Kidney (tissue), 14 donors: ENCODE data around the gene SLC41A3. TPM values are rescaled to one million over a fixed set of nuclear protein-coding genes. Genes with fewer than 3 reads are reported as not detected.

Experiments
- DNase-seq, 5 donors: peaks; one replicate each; pipeline ENCODE4 v3.0.0-alpha.2; 2013 to 2020
- FAIRE-seq: peaks from 2 replicates; lab custom pipeline; 2012; peaks lifted over from hg19 to GRCh38; lab: Jason Lieb, UNC
- H3K27ac ChIP-seq, 2 donors: one replicate each; pipeline ENCODE4 v1.7.0; 2013; ENCODE audit warnings: low read depth in 2 of 2, low read length in 2 of 2, inconsistent platforms in 1 of 2
- H3K27me3 ChIP-seq: one replicate; pipeline ENCODE4 v1.7.1; 2013; ENCODE audit warnings: low read length, inconsistent platforms; ENCODE audit not compliant: control insufficient read depth, insufficient read depth
- H3K36me3 ChIP-seq, 3 donors: one replicate each; pipeline versions ENCODE4 v1.7.0 to v1.7.1; 2013; ENCODE audit warnings: low read length in 3 of 3, control low read depth in 1 of 3, inconsistent platforms in 1 of 3; ENCODE audit not compliant: insufficient read depth in 3 of 3, control insufficient read depth in 2 of 3
- H3K4me1 ChIP-seq, 3 donors: one replicate each; pipeline versions ENCODE4 v1.7.0 to v1.7.1; 2013; ENCODE audit warnings: low read length in 3 of 3, inconsistent platforms in 1 of 3, low read depth in 1 of 3; ENCODE audit not compliant: control insufficient read depth in 2 of 3, insufficient read depth in 2 of 3
- H3K4me3 ChIP-seq, 3 donors: one replicate each; pipeline versions ENCODE4 v1.7.0 to v1.8.1; 2013; ENCODE audit warnings: low read length in 3 of 3, control low read depth in 1 of 3, inconsistent platforms in 1 of 3
- H3K9ac ChIP-seq, 3 donors: one replicate each; pipeline versions ENCODE4 v1.7.0 to v1.7.1; 2013; ENCODE audit warnings: low read length in 3 of 3, control low read depth in 1 of 3, inconsistent platforms in 1 of 3
- H3K9me3 ChIP-seq, 3 donors: one replicate each; pipeline versions ENCODE4 v1.7.0 to v1.7.1; 2013; ENCODE audit warnings: low read length in 3 of 3, control low read depth in 1 of 3, inconsistent platforms in 1 of 3; ENCODE audit not compliant: control insufficient read depth in 2 of 3, insufficient read depth in 1 of 3
- CTCF ChIP-seq: IDR thresholded peaks from 3 replicates; pipeline ENCODE4 v1.5.1; 2012; ENCODE audit warnings: mild to moderate bottlenecking, moderate library complexity, borderline replicate concordance; ENCODE audit not compliant: insufficient read depth; ENCODE audit errors: extremely low read depth
- intact Hi-C: fragments of 100-400 bp; cut with DNase I; formaldehyde crosslinking; loops from one replicate; pipeline ENCODE4 v1.11.1; 2022
- polyA plus RNA-seq: library from polyadenylated mRNA; stranded (reverse); fragments of 350-450 nt; fragmentation: Illumina TruSeq; extraction: RNeasy Lipid Tissue Mini Kit (QIAGEN cat#74804); gene quantifications from one replicate; pipeline ENCODE4 v1.2.3, GENCODE V29; 2014; ENCODE audit warnings: low read depth, low replicate concordance; ENCODE audit not compliant: insufficient read depth
- total RNA-seq: library from RNA; stranded (reverse); fragmentation: NEBNext Ultra II Directional; extraction: Animal tissue kit (Norgen Biotek cat#: 25700); gene quantifications from one replicate; pipeline ENCODE4 v1.2.1, GENCODE V29; 2021
- donor health status: control.
- donor health status: control.
- donor health status: control.
- donor health status: control.
- donor health status: control.
- donor health status: DM: yes; HTN: yes; CAD: no.
- donor health status: Normal renal cell carcinoma (clear cell type).

SLC41A3 gene
- total and polyA plus RNA-seq, 2 donors from 2014 or later = 31.6 to 74.3 TPM

GRCh38 chr3:126118591-126118990, 34.7 kb upstream of the SLC41A3 start:
- DNase-seq = no peak
- no peak for FAIRE-seq
- H3K9me3 ChIP-seq = no peaks in the 10 kb centered on the region

GRCh38 chr3:126117786-126118185, 33.9 kb upstream of the SLC41A3 start:
- peaks cover 0 to 33% (median 19%) of the 10 kb centered on the region in 3 donors for H3K36me3 ChIP-seq
- no peak for FAIRE-seq
- H3K27ac ChIP-seq = no peak overlapping the region
- intact Hi-C loops = no loop called here
- H3K9ac ChIP-seq = no peak overlapping the region
- H3K4me1 ChIP-seq = no peaks in the 10 kb centered on the region
- no peaks in the 10 kb centered on the region for H3K9me3 ChIP-seq
- TF ChIP-seq CTCF = no peak
- H3K4me3 ChIP-seq = no peak overlapping the region
- DNase-seq = peak in 1 of 5 donors; percentile 74
- H3K27me3 ChIP-seq = no peaks in the 10 kb centered on the region

More at GRCh38 chr3:126118591-126118990, 34.7 kb upstream of the SLC41A3 start:
- Histone ChIP-seq H3K36me3 (peaks cover 0 to 30% (median 19%) of the 10 kb centered on the region in 3 donors), H3K27ac (no peak overlapping the region), H3K4me3 (no peak overlapping the region), H3K27me3 (no peaks in the 10 kb centered on the region), H3K4me1 (no peaks in the 10 kb centered on the region), H3K9ac (no peak overlapping the region)
- intact Hi-C loops = no loop called here
- no peak for TF ChIP-seq CTCF

GRCh38 chr3:126117212-126117611, 33.3 kb upstream of the SLC41A3 start:
- TF ChIP-seq CTCF = no peak
- Histone ChIP-seq H3K4me3 (no peak overlapping the region), H3K4me1 (no peaks in the 10 kb centered on the region), H3K36me3 (peaks cover 0 to 36% (median 19%) of the 10 kb centered on the region in 3 donors), H3K9me3 (no peaks in the 10 kb centered on the region), H3K9ac (no peak overlapping the region), H3K27ac (no peak overlapping the region), H3K27me3 (no peaks in the 10 kb centered on the region)
- FAIRE-seq (no peak), DNase-seq (no peak)
- intact Hi-C loops = no loop called here

GRCh38 chr3:126116526-126116925, 32.6 kb upstream of the SLC41A3 start:
- Histone ChIP-seq H3K9me3 (no peaks in the 10 kb centered on the region), H3K4me1 (no peaks in the 10 kb centered on the region), H3K4me3 (no peak overlapping the region), H3K36me3 (peaks cover 0 to 41% (median 18%) of the 10 kb centered on the region in 3 donors), H3K27ac (no peak overlapping the region), H3K27me3 (no peaks in the 10 kb centered on the region), H3K9ac (no peak overlapping the region)
- DNase-seq (peak in 1 of 5 donors; percentile 19), FAIRE-seq (no peak)
- no peak for TF ChIP-seq CTCF
- intact Hi-C loops = no loop called here
